Panc1 (cell line): ENCODE results near the gene CKAP2L.

ENCODE experiments used
- POLR2AphosphoS5 ChIP-seq: IDR thresholded peaks from 2 replicates; pipeline ENCODE4 v1.6.1; 2012; ENCODE audit warnings: mild to moderate bottlenecking, low read depth, low read length, moderate library complexity
- TF ChIP-seq, protein P1 (sequence below): fragments of 450-650 bp; IDR thresholded peaks from 2 replicates; pipeline ENCODE4 v1.5.1; 2017; ENCODE audit warnings: mild to moderate bottlenecking
- TF ChIP-seq, protein P2 (sequence below), 2 experiments: IDR thresholded peaks; 2 replicates each; pipeline ENCODE4 v1.6.1; 2011 to 2012; ENCODE audit warnings: low read depth in 2 of 2, control low read depth in 1 of 2, low read length in 1 of 2, mild to moderate bottlenecking in 1 of 2, moderate library complexity in 1 of 2; ENCODE audit not compliant: insufficient read depth in 1 of 2

DNA sequence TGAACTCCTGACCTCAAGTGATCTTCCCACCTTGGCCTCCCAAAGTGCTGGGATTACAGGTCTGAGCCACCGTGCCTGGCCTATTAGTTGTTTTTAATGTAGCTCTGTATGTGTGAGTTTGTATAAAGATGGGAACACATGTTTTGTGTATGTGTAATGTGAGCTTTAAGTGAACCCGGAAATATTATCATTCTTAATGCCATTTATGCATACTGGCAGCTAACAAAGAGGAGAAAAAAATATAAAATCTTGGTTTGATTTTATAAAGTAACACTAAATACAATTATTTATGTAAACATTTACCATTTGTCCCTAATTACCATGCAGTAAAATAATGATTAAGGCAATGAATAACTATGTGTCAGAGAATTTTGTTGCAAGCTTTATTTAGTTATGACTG lies 9.1 kb upstream of the CKAP2L start:
- TF ChIP-seq, protein P1, sequence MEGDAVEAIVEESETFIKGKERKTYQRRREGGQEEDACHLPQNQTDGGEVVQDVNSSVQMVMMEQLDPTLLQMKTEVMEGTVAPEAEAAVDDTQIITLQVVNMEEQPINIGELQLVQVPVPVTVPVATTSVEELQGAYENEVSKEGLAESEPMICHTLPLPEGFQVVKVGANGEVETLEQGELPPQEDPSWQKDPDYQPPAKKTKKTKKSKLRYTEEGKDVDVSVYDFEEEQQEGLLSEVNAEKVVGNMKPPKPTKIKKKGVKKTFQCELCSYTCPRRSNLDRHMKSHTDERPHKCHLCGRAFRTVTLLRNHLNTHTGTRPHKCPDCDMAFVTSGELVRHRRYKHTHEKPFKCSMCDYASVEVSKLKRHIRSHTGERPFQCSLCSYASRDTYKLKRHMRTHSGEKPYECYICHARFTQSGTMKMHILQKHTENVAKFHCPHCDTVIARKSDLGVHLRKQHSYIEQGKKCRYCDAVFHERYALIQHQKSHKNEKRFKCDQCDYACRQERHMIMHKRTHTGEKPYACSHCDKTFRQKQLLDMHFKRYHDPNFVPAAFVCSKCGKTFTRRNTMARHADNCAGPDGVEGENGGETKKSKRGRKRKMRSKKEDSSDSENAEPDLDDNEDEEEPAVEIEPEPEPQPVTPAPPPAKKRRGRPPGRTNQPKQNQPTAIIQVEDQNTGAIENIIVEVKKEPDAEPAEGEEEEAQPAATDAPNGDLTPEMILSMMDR: no peak
- no peak for TF ChIP-seq POLR2AphosphoS5
- TF ChIP-seq, protein P2, sequence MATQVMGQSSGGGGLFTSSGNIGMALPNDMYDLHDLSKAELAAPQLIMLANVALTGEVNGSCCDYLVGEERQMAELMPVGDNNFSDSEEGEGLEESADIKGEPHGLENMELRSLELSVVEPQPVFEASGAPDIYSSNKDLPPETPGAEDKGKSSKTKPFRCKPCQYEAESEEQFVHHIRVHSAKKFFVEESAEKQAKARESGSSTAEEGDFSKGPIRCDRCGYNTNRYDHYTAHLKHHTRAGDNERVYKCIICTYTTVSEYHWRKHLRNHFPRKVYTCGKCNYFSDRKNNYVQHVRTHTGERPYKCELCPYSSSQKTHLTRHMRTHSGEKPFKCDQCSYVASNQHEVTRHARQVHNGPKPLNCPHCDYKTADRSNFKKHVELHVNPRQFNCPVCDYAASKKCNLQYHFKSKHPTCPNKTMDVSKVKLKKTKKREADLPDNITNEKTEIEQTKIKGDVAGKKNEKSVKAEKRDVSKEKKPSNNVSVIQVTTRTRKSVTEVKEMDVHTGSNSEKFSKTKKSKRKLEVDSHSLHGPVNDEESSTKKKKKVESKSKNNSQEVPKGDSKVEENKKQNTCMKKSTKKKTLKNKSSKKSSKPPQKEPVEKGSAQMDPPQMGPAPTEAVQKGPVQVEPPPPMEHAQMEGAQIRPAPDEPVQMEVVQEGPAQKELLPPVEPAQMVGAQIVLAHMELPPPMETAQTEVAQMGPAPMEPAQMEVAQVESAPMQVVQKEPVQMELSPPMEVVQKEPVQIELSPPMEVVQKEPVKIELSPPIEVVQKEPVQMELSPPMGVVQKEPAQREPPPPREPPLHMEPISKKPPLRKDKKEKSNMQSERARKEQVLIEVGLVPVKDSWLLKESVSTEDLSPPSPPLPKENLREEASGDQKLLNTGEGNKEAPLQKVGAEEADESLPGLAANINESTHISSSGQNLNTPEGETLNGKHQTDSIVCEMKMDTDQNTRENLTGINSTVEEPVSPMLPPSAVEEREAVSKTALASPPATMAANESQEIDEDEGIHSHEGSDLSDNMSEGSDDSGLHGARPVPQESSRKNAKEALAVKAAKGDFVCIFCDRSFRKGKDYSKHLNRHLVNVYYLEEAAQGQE (IDR thresholded peaks at IDR 0.05; ENCODE audit: insufficient read depth in 1 of 2, low read depth in 2 of 2, low read length in 1 of 2): no peak
